ENCODE measurements around the gene ERFE. TPM values are rescaled to one million over a fixed set of nuclear protein-coding genes. Genes with fewer than 3 reads are reported as not detected.

Gene ERFE
- total and polyA plus RNA-seq, 2 donors (not counting 3 experiments of a cell fraction or from before 2014, with no cell fraction given) = 0.65 to 1.2 TPM

GRCh38 chr2:238145046-238145445, 13.7 kb upstream of the ERFE start:
- no peaks in the 10 kb centered on the region for H4K20me1 ChIP-seq (replicated peaks; ENCODE audit: control insufficient read depth, extremely low read depth, insufficient read depth, low read length)
- no peaks in the 10 kb centered on the region for H3K4me1 ChIP-seq (ENCODE audit: control insufficient read depth, extremely low read depth, insufficient read depth, low read length)
- no peak overlapping the region for H2AFZ ChIP-seq (ENCODE audit: low read depth, low read length)
- no peaks in the 10 kb centered on the region for H3K36me3 ChIP-seq (ENCODE audit: control insufficient read depth in 2 of 2, extremely low read depth in 1 of 2, insufficient read depth in 2 of 2, low read length in 2 of 2)
- intact Hi-C loops (cut with micrococcal nuclease) (no loop called here), dilution Hi-C loops (cut with MboI; ENCODE audit: extremely low pct_ligation_motif_present, low sequenced_read_pairs) (no loop called here)
- ChIA-PET CTCF (no interaction called here), POLR2A (no interaction called here)
- H3K79me2 ChIP-seq (ENCODE audit: control insufficient read depth, insufficient read depth, low read length) = no peaks in the 10 kb centered on the region
- FAIRE-seq (no peak), DNase-seq (ENCODE audit: low read depth, low spot score) (no peak)
- no peaks in the 10 kb centered on the region for H3K9me1 ChIP-seq (replicated peaks; ENCODE audit: control insufficient read depth, extremely low read depth, insufficient read depth, low read length)
- H3K27me3 ChIP-seq (ENCODE audit: control insufficient read depth in 2 of 2, insufficient read depth in 2 of 2, low read length in 2 of 2) = no peaks in the 10 kb centered on the region
- H3K9me3 ChIP-seq (replicated peaks; ENCODE audit: control insufficient read depth, insufficient read depth, low read length) = no peaks in the 10 kb centered on the region
- no peak for TF ChIP-seq GATA2 (IDR thresholded peaks at IDR 0.05; ENCODE audit: insufficient read depth, insufficient read length, low read depth, low read length)
- TF ChIP-seq FOS (IDR thresholded peaks at IDR 0.05; ENCODE audit: borderline replicate concordance, insufficient read depth, low read length) = no peak
- TF ChIP-seq MAX (IDR thresholded peaks at IDR 0.05; ENCODE audit: insufficient read depth, insufficient read length) = no peak
- BruUV-seq (replicated peaks) = no TSS peak
- no peak overlapping the region for H3K4me3 ChIP-seq (replicated peaks in 1 of 3; ENCODE audit: insufficient read depth in 1 of 3, low read depth in 1 of 3, low read length in 3 of 3)
- no peak overlapping the region for H3K9ac ChIP-seq (replicated peaks; ENCODE audit: extremely low read depth, insufficient read depth, low read length)
- H3K27ac ChIP-seq (ENCODE audit: insufficient read depth, low read depth, low read length) = no peak overlapping the region
- no peak overlapping the region for H3K4me2 ChIP-seq (ENCODE audit: insufficient read depth, low read length)

GRCh38 chr2:238145851-238146250, 12.9 kb upstream of the ERFE start:
- Histone ChIP-seq H4K20me1 (replicated peaks; ENCODE audit: control insufficient read depth, extremely low read depth, insufficient read depth, low read length) (no peaks in the 10 kb centered on the region), H3K4me2 (ENCODE audit: insufficient read depth, low read length) (no peak overlapping the region), H3K27ac (ENCODE audit: insufficient read depth, low read depth, low read length) (no peak overlapping the region), H3K36me3 (ENCODE audit: control insufficient read depth in 2 of 2, extremely low read depth in 1 of 2, insufficient read depth in 2 of 2, low read length in 2 of 2) (no peaks in the 10 kb centered on the region), H3K9ac (replicated peaks; ENCODE audit: extremely low read depth, insufficient read depth, low read length) (no peak overlapping the region), H3K4me3 (replicated peaks in 1 of 3; ENCODE audit: insufficient read depth in 1 of 3, low read depth in 1 of 3, low read length in 3 of 3) (no peak overlapping the region), H3K4me1 (ENCODE audit: control insufficient read depth, extremely low read depth, insufficient read depth, low read length) (no peaks in the 10 kb centered on the region), H3K9me3 (replicated peaks; ENCODE audit: control insufficient read depth, insufficient read depth, low read length) (no peaks in the 10 kb centered on the region), H3K9me1 (replicated peaks; ENCODE audit: control insufficient read depth, extremely low read depth, insufficient read depth, low read length) (no peaks in the 10 kb centered on the region), H2AFZ (ENCODE audit: low read depth, low read length) (no peak overlapping the region), H3K27me3 (ENCODE audit: control insufficient read depth in 2 of 2, insufficient read depth in 2 of 2, low read length in 2 of 2) (no peaks in the 10 kb centered on the region), H3K79me2 (ENCODE audit: control insufficient read depth, insufficient read depth, low read length) (no peaks in the 10 kb centered on the region)
- ChIA-PET POLR2A (no interaction called here), CTCF (no interaction called here)
- DNase-seq (ENCODE audit: low read depth, low spot score) (no peak), FAIRE-seq (no peak)
- intact Hi-C loops (cut with micrococcal nuclease) (no loop called here), dilution Hi-C loops (cut with MboI; ENCODE audit: extremely low pct_ligation_motif_present, low sequenced_read_pairs) (no loop called here)
- no TSS peak for BruUV-seq (replicated peaks)
- TF ChIP-seq FOS (IDR thresholded peaks at IDR 0.05; ENCODE audit: borderline replicate concordance, insufficient read depth, low read length) = no peak
- TF ChIP-seq CTCF (IDR thresholded peaks at IDR 0.05; ENCODE audit: extremely low read depth in 1 of 2, insufficient read depth in 1 of 2, low read depth in 1 of 2, low read length in 2 of 2) = no peak
- TF ChIP-seq GATA2 (IDR thresholded peaks at IDR 0.05; ENCODE audit: insufficient read depth, insufficient read length, low read depth, low read length) = no peak
- TF ChIP-seq POLR2A (IDR thresholded peaks at IDR 0.05; ENCODE audit: low read depth, low read length) = no peak
- TF ChIP-seq MAX (IDR thresholded peaks at IDR 0.05; ENCODE audit: insufficient read depth, insufficient read length) = no peak
- no peak for TF ChIP-seq MYC (IDR thresholded peaks at IDR 0.05; ENCODE audit: low read depth, low read length)
- TF ChIP-seq JUN (IDR thresholded peaks at IDR 0.05; ENCODE audit: borderline replicate concordance, insufficient read depth, insufficient read length, low read depth) = no peak

Measured in endothelial cell of umbilical vein (primary cell).